H1 (cell line): ENCODE results near the gene SNRPA1. TPM values are rescaled to one million over a fixed set of nuclear protein-coding genes. Genes with fewer than 3 reads are reported as not detected.
A peak's percentile ranks its signal among the peaks of the same experiment; 100 is the strongest.

Experiments
- ASH2L ChIP-seq: fragments of 200-600, 300-600 bp; sonication (generic); IDR thresholded peaks from one replicate; pipeline ENCODE4 v1.7.1; 2017; ENCODE audit warnings: low read length
- CEBPB ChIP-seq: IDR thresholded peaks from 2 replicates; pipeline ENCODE4 v1.6.1; 2012; ENCODE audit warnings: low read depth, low read length
- JUN ChIP-seq: IDR thresholded peaks from 2 replicates; pipeline ENCODE4 v1.6.1; 2011; ENCODE audit warnings: low read depth, mild to moderate bottlenecking, improper control_type of control experiment, low read length
- KDM4A ChIP-seq: IDR thresholded peaks from one replicate; pipeline ENCODE4 v1.7.1; 2012; ENCODE audit warnings: low read depth, mild to moderate bottlenecking, moderate library complexity, low read length, inconsistent platforms; ENCODE audit not compliant: severe bottlenecking
- PHF8 ChIP-seq: fragments of 200-600 bp; sonication (generic); conservative IDR thresholded peaks from 2 replicates; pipeline ENCODE4 v1.7.1; 2012; ENCODE audit warnings: low read depth, mild to moderate bottlenecking, inconsistent platforms, low read length, moderate library complexity
- POLR2A ChIP-seq, 2 experiments: IDR thresholded peaks; 1 replicate in 1 of 2; 2 replicates in 1 of 2; pipeline ENCODE4 v1.6.1; 2011; ENCODE audit warnings: low read depth in 2 of 2, low read length in 2 of 2, mild to moderate bottlenecking in 2 of 2; ENCODE audit errors: control extremely low read depth in 1 of 2
- POLR2AphosphoS5 ChIP-seq: IDR thresholded peaks from 2 replicates; pipeline ENCODE4 v1.6.1; 2011; ENCODE audit warnings: low read depth, low read length
- RAD21 ChIP-seq, 2 experiments: IDR thresholded peaks in 1 of 2; conservative IDR thresholded peaks in 1 of 2; 2 replicates each; pipeline ENCODE4 v1.6.1; 2011; ENCODE audit warnings: low read depth in 2 of 2, low read length in 2 of 2, improper control_type of control experiment in 1 of 2, inconsistent platforms in 1 of 2, mild to moderate bottlenecking in 1 of 2, moderate library complexity in 1 of 2
- RXRA ChIP-seq: IDR thresholded peaks from 2 replicates; pipeline ENCODE4 v1.6.1; 2011; ENCODE audit warnings: low read depth, mild to moderate bottlenecking, low read length, moderate library complexity; ENCODE audit not compliant: insufficient read depth
- SIN3A ChIP-seq, 2 experiments: IDR thresholded peaks in 1 of 2; conservative IDR thresholded peaks in 1 of 2; 2 replicates each; pipeline ENCODE4 v1.6.1; 2011 to 2012; ENCODE audit warnings: low read length in 2 of 2, improper control_type of control experiment in 1 of 2, low read depth in 1 of 2, mild to moderate bottlenecking in 1 of 2
- SP1 ChIP-seq: IDR thresholded peaks from 2 replicates; pipeline ENCODE4 v1.6.1; 2011; ENCODE audit warnings: low read depth, low read length
- TAF1 ChIP-seq: IDR thresholded peaks from 2 replicates; pipeline ENCODE4 v1.6.1; 2011; ENCODE audit warnings: mild to moderate bottlenecking, low read depth, low read length
- TBP ChIP-seq: IDR thresholded peaks from 2 replicates; pipeline ENCODE4 v1.6.1; 2011; ENCODE audit warnings: low read depth, low read length, improper control_type of control experiment
- polyA plus RNA-seq, 7 experiments: library from polyadenylated mRNA; depleted of rRNA in 3 of 7; stranded (reverse) in 5 of 7; unstranded in 2 of 7; fragments of >200 nt in 5 of 7; fragments of 200-250 nt in 2 of 7; gene quantifications; 1 replicate in 5 of 7; 2 replicates in 1 of 7; 4 replicates in 1 of 7; pipeline versions ENCODE4 v1.2.1 to v1.2.3, GENCODE V29; 2011 to 2013; ENCODE audit warnings: missing spikeins in 2 of 7, mixed read lengths in 2 of 7
- total RNA-seq: library from RNA; stranded (reverse); fragmentation: NEBNext Ultra II Directional; extraction: Animal tissue kit (Norgen Biotek cat#: 25700); gene quantifications from 2 replicates; pipeline ENCODE4 v1.2.1, GENCODE V29; 2021
- TF ChIP-seq, protein P1 (sequence below): IDR thresholded peaks from 2 replicates; pipeline ENCODE4 v1.6.1; 2011; ENCODE audit warnings: low read depth, mild to moderate bottlenecking, low read length; ENCODE audit not compliant: insufficient read depth

SNRPA1 gene
- total and polyA plus RNA-seq, 2 of the 8 experiments (the other 6 are each of a cell fraction or from before 2014, with no cell fraction given): 140 to 221 TPM

DNA sequence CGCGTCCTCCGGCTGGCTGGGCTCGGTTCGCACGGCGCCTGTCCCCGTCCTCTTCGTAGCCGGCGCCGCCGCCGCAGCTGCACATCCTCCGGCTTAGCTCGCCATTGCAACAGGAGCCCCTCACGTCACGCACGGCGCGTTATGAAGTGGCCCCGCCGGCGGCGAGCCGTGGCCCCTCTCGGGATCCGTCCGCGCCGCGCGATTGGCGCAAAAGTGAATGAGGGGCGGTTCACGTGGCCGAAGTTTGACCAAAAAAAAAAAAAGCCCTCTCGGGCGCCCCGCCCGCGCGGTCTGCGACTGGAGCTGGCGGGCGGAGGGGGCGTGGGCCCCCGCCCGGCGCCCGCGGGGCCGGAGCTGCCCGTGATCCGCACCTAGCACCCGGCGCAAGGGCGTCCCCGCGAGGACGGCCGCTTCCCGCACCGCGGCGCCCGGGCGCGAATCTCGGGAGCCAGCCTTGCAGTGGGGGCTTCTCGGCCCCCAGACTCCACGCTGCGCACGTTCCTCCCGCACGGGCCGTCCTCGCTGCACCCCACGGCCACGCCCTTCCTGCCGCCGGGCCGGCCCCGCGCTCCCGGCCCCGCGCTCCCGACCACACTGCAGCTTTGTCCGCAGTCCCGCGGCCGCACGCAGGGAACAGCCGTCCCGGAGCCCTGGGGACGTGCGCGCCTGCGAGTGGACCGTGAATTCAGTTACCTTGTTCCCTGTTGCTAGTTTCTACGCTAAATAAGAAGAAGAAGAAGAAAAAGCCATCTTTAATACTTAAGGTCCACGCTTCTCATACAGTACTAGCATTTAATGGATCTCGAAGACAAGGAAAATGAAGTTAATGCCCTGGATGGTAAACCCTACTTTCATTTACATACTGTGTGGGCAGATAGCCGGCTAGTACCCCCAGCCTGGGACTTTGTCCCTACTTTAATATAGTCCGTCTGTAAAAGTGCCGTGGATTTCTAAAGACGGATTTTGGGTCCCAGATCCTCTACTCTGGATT, 42.9 kb downstream of the SNRPA1 start, which contains the start of gene CHSY1 (continued):
- TF ChIP-seq SIN3A (conservative IDR thresholded peaks at IDR 0.05 in 1 of 2, IDR thresholded peaks at IDR 0.05 in 1 of 2; ENCODE audit: low read depth in 1 of 2, low read length in 2 of 2) (0 out of 4 replicates have a peak, but pooled peaks of 1 of the 2 experiments have one; percentile 31), KDM4A (peak; percentile 92), POLR2A (IDR thresholded peaks at IDR 0.05; ENCODE audit: control extremely low read depth in 1 of 2, low read depth in 2 of 2, low read length in 2 of 2) (peak in 1 of 2 experiments; percentile 36; a peak in 2 of 3 replicates), TBP (0 out of 2 replicates have a peak, but pooled peaks have one; percentile 45), RAD21 (IDR thresholded peaks at IDR 0.05 in 1 of 2, conservative IDR thresholded peaks at IDR 0.05 in 1 of 2; ENCODE audit: low read depth in 2 of 2, low read length in 2 of 2) (peak in 1 of 2 experiments; percentile 17; a peak in 1 of 4 replicates), CEBPB (no peak), JUN (no peak), RXRA (no peak), PHF8 (peak; percentile 50), ASH2L (peak; percentile 63), SP1 (no peak), TAF1 (peak; percentile 61; the same call in 1 of the 2 replicates), POLR2AphosphoS5 (peak; percentile 58)
- TF ChIP-seq, protein P1, sequence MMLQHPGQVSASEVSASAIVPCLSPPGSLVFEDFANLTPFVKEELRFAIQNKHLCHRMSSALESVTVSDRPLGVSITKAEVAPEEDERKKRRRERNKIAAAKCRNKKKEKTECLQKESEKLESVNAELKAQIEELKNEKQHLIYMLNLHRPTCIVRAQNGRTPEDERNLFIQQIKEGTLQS: no peak
